Measurements from ENCODE around the gene UBE2QL1. TPM values are rescaled to one million over a fixed set of nuclear protein-coding genes. Genes with fewer than 3 reads are reported as not detected.

UBE2QL1 gene
- polyA plus RNA-seq, 2 of the 4 experiments (the other 2 are of a cell fraction) = 0.04 TPM

DNA sequence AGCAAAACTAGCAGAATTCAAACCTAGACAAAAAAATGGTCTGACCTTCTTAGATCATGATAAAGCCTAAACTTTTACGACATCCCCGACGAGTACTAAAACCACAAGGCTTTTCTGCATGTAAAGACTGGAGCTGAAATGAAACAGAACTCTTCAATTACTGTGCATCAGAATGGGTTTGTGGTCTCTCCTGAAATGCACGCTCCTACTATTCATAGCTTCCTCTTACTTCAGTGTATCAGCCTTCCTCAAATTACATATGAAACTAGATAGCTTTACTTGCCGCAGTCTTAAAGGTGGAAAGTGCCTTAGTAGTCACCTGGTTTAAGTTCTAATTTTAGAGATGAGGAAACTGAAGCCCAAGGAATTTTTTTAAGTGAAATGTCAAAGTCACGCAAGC is 45.7 kb upstream of the UBE2QL1 start:
- DNase-seq (ENCODE audit: low read depth in 1 of 2, low spot score in 1 of 2) = no peak
- TF ChIP-seq HOXB5 (CRISPR knock-in tag; IDR thresholded peaks at IDR 0.05) (no peak), RARB (CRISPR knock-in tag; IDR thresholded peaks at IDR 0.05) (no peak), POLR2A (IDR thresholded peaks at IDR 0.05; ENCODE audit: low read length) (no peak), EHMT2 (IDR thresholded peaks at IDR 0.05; ENCODE audit: low read depth) (no peak), SMC3 (IDR thresholded peaks at IDR 0.05) (no peak), RAD21 (conservative IDR thresholded peaks at IDR 0.05 in 1 of 2, IDR thresholded peaks at IDR 0.05 in 1 of 2) (no peak), EHF (CRISPR knock-in tag; IDR thresholded peaks at IDR 0.05) (no peak)
- TF ChIP-seq, protein P1, sequence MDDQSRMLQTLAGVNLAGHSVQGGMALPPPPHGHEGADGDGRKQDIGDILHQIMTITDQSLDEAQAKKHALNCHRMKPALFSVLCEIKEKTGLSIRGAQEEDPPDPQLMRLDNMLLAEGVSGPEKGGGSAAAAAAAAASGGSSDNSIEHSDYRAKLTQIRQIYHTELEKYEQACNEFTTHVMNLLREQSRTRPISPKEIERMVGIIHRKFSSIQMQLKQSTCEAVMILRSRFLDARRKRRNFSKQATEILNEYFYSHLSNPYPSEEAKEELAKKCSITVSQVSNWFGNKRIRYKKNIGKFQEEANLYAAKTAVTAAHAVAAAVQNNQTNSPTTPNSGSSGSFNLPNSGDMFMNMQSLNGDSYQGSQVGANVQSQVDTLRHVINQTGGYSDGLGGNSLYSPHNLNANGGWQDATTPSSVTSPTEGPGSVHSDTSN (IDR thresholded peaks at IDR 0.05) = no peak
- ChIA-PET POLR2A (interaction anchor here (0.6 kb wide), 1 partner anchor 25 kb away, joined by 3 read pairs; the partner anchor contains the start of gene MED10), CTCF (no interaction called here)
- H3K9me3 ChIP-seq = peaks cover 3% of the 10 kb centered on the region; the same call in 2 of the 3 replicates
- no peak overlapping the region for H3K4me3 ChIP-seq
- no peaks in the 10 kb centered on the region for H3K4me1 ChIP-seq
- H3K4me2 ChIP-seq = no peak overlapping the region
- no peak for FAIRE-seq
- 40% methylated on average over 6 of the region's 6 CpGs for WGBS (ENCODE audit: missing lambda C conversion rate)
- ATAC-seq = no peak
- no peak overlapping the region for H3K27ac ChIP-seq

GRCh38 chr5:6403416-6403815 is 45.2 kb upstream of the UBE2QL1 start:
- Histone ChIP-seq H3K9me3 (no peaks in the 10 kb centered on the region), H3K4me2 (no peak overlapping the region), H3K4me1 (peaks cover 1% of the 10 kb centered on the region; the same call in 1 of the 3 replicates), H3K4me3 (no peak overlapping the region), H3K27ac (no peak overlapping the region)
- TF ChIP-seq CBX8 (IDR thresholded peaks at IDR 0.05) (no peak), JUN (IDR thresholded peaks at IDR 0.05) (no peak), GATA3 (IDR thresholded peaks at IDR 0.05; ENCODE audit: borderline replicate concordance) (no peak), HOXB5 (CRISPR knock-in tag; IDR thresholded peaks at IDR 0.05) (no peak), POLR2AphosphoS2 (conservative IDR thresholded peaks at IDR 0.05; ENCODE audit: low read length) (no peak), CHD2 (IDR thresholded peaks at IDR 0.05; ENCODE audit: low read length, partially characterized antibody) (no peak), NFE2L2 (conservative IDR thresholded peaks at IDR 0.05; ENCODE audit: low read length) (no peak), FOXS1 (CRISPR knock-in tag; IDR thresholded peaks at IDR 0.05) (no peak)
- TF ChIP-seq, protein P2, sequence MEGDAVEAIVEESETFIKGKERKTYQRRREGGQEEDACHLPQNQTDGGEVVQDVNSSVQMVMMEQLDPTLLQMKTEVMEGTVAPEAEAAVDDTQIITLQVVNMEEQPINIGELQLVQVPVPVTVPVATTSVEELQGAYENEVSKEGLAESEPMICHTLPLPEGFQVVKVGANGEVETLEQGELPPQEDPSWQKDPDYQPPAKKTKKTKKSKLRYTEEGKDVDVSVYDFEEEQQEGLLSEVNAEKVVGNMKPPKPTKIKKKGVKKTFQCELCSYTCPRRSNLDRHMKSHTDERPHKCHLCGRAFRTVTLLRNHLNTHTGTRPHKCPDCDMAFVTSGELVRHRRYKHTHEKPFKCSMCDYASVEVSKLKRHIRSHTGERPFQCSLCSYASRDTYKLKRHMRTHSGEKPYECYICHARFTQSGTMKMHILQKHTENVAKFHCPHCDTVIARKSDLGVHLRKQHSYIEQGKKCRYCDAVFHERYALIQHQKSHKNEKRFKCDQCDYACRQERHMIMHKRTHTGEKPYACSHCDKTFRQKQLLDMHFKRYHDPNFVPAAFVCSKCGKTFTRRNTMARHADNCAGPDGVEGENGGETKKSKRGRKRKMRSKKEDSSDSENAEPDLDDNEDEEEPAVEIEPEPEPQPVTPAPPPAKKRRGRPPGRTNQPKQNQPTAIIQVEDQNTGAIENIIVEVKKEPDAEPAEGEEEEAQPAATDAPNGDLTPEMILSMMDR (IDR thresholded peaks at IDR 0.05) = no peak
- DNase-seq (ENCODE audit: low read depth in 1 of 2, low spot score in 1 of 2) (no peak), ATAC-seq (no peak), FAIRE-seq (no peak)
- 22% methylated on average over 4 of the region's 4 CpGs for WGBS (ENCODE audit: missing lambda C conversion rate)
- ChIA-PET POLR2A (no interaction called here), CTCF (no interaction called here)

- WGBS (ENCODE audit: missing lambda C conversion rate) = 38% methylated on average over 4 of the region's 4 CpGs
- CTCF ChIA-PET = interaction anchor here (0.6 kb wide), 1 partner anchor 387 kb away, joined by 4 read pairs; no protein-coding TSS in a partner anchor
Observed at GRCh38 chr5:6404129-6404528, 44.5 kb upstream of the UBE2QL1 start.

More at GRCh38 chr5:6404129-6404528, 44.5 kb upstream of the UBE2QL1 start:
- Histone ChIP-seq H3K4me3 (no peak overlapping the region), H3K27ac (no peak overlapping the region), H3K9me3 (no peaks in the 10 kb centered on the region), H3K4me1 (peaks cover 4% of the 10 kb centered on the region; the same call in 1 of the 3 replicates), H3K4me2 (no peak overlapping the region)
- POLR2A ChIA-PET = no interaction called here
- DNase-seq (ENCODE audit: low read depth in 1 of 2, low spot score in 1 of 2) (no peak), ATAC-seq (no peak), FAIRE-seq (no peak)
- TF ChIP-seq JUNB (IDR thresholded peaks at IDR 0.05) (no peak), HMGXB4 (CRISPR knock-in tag; IDR thresholded peaks at IDR 0.05; ENCODE audit: borderline replicate concordance) (no peak), HOXB5 (CRISPR knock-in tag; IDR thresholded peaks at IDR 0.05) (no peak), HOXA7 (CRISPR knock-in tag; IDR thresholded peaks at IDR 0.05) (no peak), FOSB (CRISPR knock-in tag; IDR thresholded peaks at IDR 0.05) (no peak), ESRRA (IDR thresholded peaks at IDR 0.05; ENCODE audit: borderline replicate concordance, low read length) (no peak)
- TF ChIP-seq, protein P2 (IDR thresholded peaks at IDR 0.05) = no peak
